HCT116 (cell line): ENCODE measurements around the gene GPX5. TPM values are rescaled to one million over a fixed set of nuclear protein-coding genes. Genes with fewer than 3 reads are reported as not detected.

Source experiments
- ATAC-seq: fragments of 200-7000 bp; cut with Tn5 transposase; 2 replicates; pipeline ENCODE4 v1.9.1; 2020; ENCODE audit warnings: mild to moderate bottlenecking, moderate library complexity
- BruUV-seq: library from RNA; stranded (reverse); fragments of 400-500 nt; replicated peaks from 2 replicates; lab custom pipeline; 2021; lab: Mats Ljungman, UMichigan
- CTCF ChIA-PET: fragments of 300-600 bp; sonication (Branson Sonifier 250); formaldehyde crosslinking; loops from one replicate; lab custom pipeline; 2021; ENCODE audit warnings: antibody characterized with exemption; lab: Charles Lee
- POLR2A ChIA-PET: fragments of 300-600, 350-600 bp; sonication (Branson Sonifier 250); formaldehyde crosslinking; loops from one replicate; lab custom pipeline; 2021; ENCODE audit warnings: antibody characterized with exemption; lab: Charles Lee
- RAD21 ChIA-PET, 2 experiments: fragments of 300-600 bp; sonication (Branson Sonifier 250); formaldehyde crosslinking; loops; one replicate each; lab custom pipeline; 2023; ENCODE audit warnings: low total read pairs in 2 of 2; ENCODE audit not compliant: uncharacterized antibody in 2 of 2, unreplicated experiment in 2 of 2, low non-redundant PET in 1 of 2; lab: Charles Lee
- DNase-seq: peaks from one replicate; pipeline ENCODE4 v3.0.0-alpha.2; 2010; ENCODE audit warnings: low read depth, low spot score
- H2AFZ ChIP-seq: fragments of 200-600 bp; shearing (Covaris generic), sonication (generic); 2 replicates; pipeline ENCODE4 v1.6.1; 2017; ENCODE audit warnings: low read depth, mixed run types, mixed read lengths, antibody characterized with exemption, low read length; ENCODE audit not compliant: poor library complexity, severe bottlenecking
- H3K27ac ChIP-seq: 2 replicates; pipeline ENCODE4 v1.5.1; 2012; ENCODE audit warnings: low read depth, low read length
- H3K27me3 ChIP-seq: fragments of 200-600 bp; sonication (generic); 2 replicates; pipeline ENCODE4 v1.6.1; 2016; ENCODE audit warnings: mixed run types, low read length, mixed read lengths; ENCODE audit not compliant: insufficient read depth
- H3K36me3 ChIP-seq, 2 experiments: fragments of 200-500 bp in 1 of 2; fragments of 200-600 bp in 1 of 2; sonication (Bioruptor generic) in 1 of 2; sonication (generic) in 1 of 2; 2 replicates each; pipeline versions ENCODE4 v1.5.1 to v1.6.1; 2014 to 2016; ENCODE audit warnings: low read length in 2 of 2, inconsistent platforms in 1 of 2, mixed read lengths in 1 of 2, mixed run types in 1 of 2; ENCODE audit not compliant: insufficient read depth in 2 of 2, control insufficient read depth in 1 of 2
- H3K4me1 ChIP-seq, 2 experiments: fragments of 200-600 bp in 1 of 2; sonication (generic) in 1 of 2; 2 replicates each; pipeline versions ENCODE4 v1.5.1 to v1.6.1; 2012 to 2017; ENCODE audit warnings: low read length in 2 of 2, inconsistent platforms in 1 of 2, mild to moderate bottlenecking in 1 of 2, mixed read lengths in 1 of 2, mixed run types in 1 of 2, moderate library complexity in 1 of 2; ENCODE audit not compliant: insufficient read depth in 2 of 2, control insufficient read depth in 1 of 2
- H3K4me2 ChIP-seq: fragments of 200-600 bp; sonication (generic); 2 replicates; pipeline ENCODE4 v1.6.1; 2017; ENCODE audit warnings: mixed run types, low read length, mixed read lengths
- H3K4me3 ChIP-seq, 2 experiments: fragments of 200-600 bp in 1 of 2; sonication (generic) in 1 of 2; replicated peaks in 1 of 2; 2 replicates each; pipeline ENCODE4 v1.5.1; 2011 to 2016; ENCODE audit warnings: low read length in 2 of 2, control low read depth in 1 of 2, low read depth in 1 of 2, mild to moderate bottlenecking in 1 of 2, mixed read lengths in 1 of 2, mixed run types in 1 of 2
- H3K79me2 ChIP-seq: fragments of 200-600 bp; sonication (generic); 2 replicates; pipeline ENCODE4 v1.6.1; 2017; ENCODE audit warnings: mild to moderate bottlenecking, mixed run types, low read length, moderate library complexity, mixed read lengths; ENCODE audit not compliant: insufficient read depth
- H3K9ac ChIP-seq: fragments of 200-600 bp; sonication (generic); 2 replicates; pipeline ENCODE4 v1.6.1; 2016; ENCODE audit warnings: low read length, mixed read lengths
- H3K9me2 ChIP-seq: fragments of 200-600 bp; sonication (generic), shearing (Covaris generic); 2 replicates; pipeline ENCODE4 v1.6.1; 2017; ENCODE audit warnings: mixed run types, mild to moderate bottlenecking, moderate library complexity; ENCODE audit not compliant: insufficient read depth
- H3K9me3 ChIP-seq, 2 experiments: fragments of 200-500 bp in 1 of 2; fragments of 200-600 bp in 1 of 2; sonication (Bioruptor generic) in 1 of 2; sonication (generic) in 1 of 2; 2 replicates each; pipeline ENCODE4 v1.6.1; 2014 to 2017; ENCODE audit warnings: low read length in 2 of 2, mixed read lengths in 2 of 2, inconsistent platforms in 1 of 2, low read depth in 1 of 2, mild to moderate bottlenecking in 1 of 2, mixed run types in 1 of 2, moderate library complexity in 1 of 2; ENCODE audit not compliant: control insufficient read depth in 1 of 2, insufficient read depth in 1 of 2
- H4K20me1 ChIP-seq: fragments of 200-600 bp; sonication (generic), shearing (Covaris generic); 2 replicates; pipeline ENCODE4 v1.6.1; 2017; ENCODE audit warnings: mixed run types, mild to moderate bottlenecking, moderate library complexity; ENCODE audit not compliant: insufficient read depth
- CTCF ChIP-seq, 3 experiments: fragments of 200-600 bp in 1 of 3; sonication (generic) in 1 of 3; IDR thresholded peaks in 2 of 3; conservative IDR thresholded peaks in 1 of 3; 2 replicates each; pipeline ENCODE4 v1.5.1; 2012 to 2017; ENCODE audit warnings: low read depth in 2 of 3, low read length in 2 of 3, antibody characterized with exemption in 1 of 3, borderline replicate concordance in 1 of 3, control low read depth in 1 of 3, mild to moderate bottlenecking in 1 of 3, mixed read lengths in 1 of 3, mixed run types in 1 of 3, moderate library complexity in 1 of 3; ENCODE audit not compliant: insufficient read depth in 1 of 3
- ELF1 ChIP-seq: IDR thresholded peaks from 2 replicates; pipeline ENCODE4 v1.6.1; 2012; ENCODE audit warnings: low read depth, borderline replicate concordance
- JUND ChIP-seq: IDR thresholded peaks from 2 replicates; pipeline ENCODE4 v1.6.1; 2012
- RAD21 ChIP-seq: IDR thresholded peaks from 2 replicates; pipeline ENCODE4 v1.6.1; 2012; ENCODE audit warnings: low read depth, mild to moderate bottlenecking
- SRF ChIP-seq: IDR thresholded peaks from 2 replicates; pipeline ENCODE4 v1.6.1; 2012; ENCODE audit warnings: low read depth
- TCF7L2 ChIP-seq: IDR thresholded peaks from 2 replicates; pipeline ENCODE4 v1.7.0; 2011; ENCODE audit warnings: borderline replicate concordance, inconsistent platforms; ENCODE audit not compliant: insufficient read depth, insufficient read length; ENCODE audit errors: extremely low read depth
- YY1 ChIP-seq: IDR thresholded peaks from 2 replicates; pipeline ENCODE4 v1.6.1; 2011; ENCODE audit warnings: low read length, low read depth, moderate library complexity, mild to moderate bottlenecking; ENCODE audit not compliant: insufficient replicate concordance; ENCODE audit errors: extremely low read depth
- intact Hi-C: fragments of 100-400 bp; cut with micrococcal nuclease; formaldehyde crosslinking; loops from 2 replicates; pipeline ENCODE4 v1.10.0; 2022
- total RNA-seq: library from RNA; stranded (reverse); gene quantifications from one replicate; pipeline ENCODE4 v1.2.1, GENCODE V29; 2021; ENCODE audit not compliant: unreplicated experiment

GPX5 gene
- total RNA-seq, 1 experiment from 2014 or later: not detected

GRCh38 chr6:28496099-28496779 is 29.4 kb upstream of the GPX5 start:
- no peaks in the 10 kb centered on the region for H3K9me2 ChIP-seq
- BruUV-seq: no TSS peak
- no peak overlapping the region for H2AFZ ChIP-seq
- ATAC-seq (peak; percentile 70), DNase-seq (peak; percentile 8)
- no peak overlapping the region for H3K4me3 ChIP-seq
- no peaks in the 10 kb centered on the region for H3K9me3 ChIP-seq
- ChIA-PET CTCF (interaction anchor here (1.0 to 2.7 kb wide), 7 partner anchors 35 to 189 kb away, joined by 3 to 12 read pairs (median 4); no protein-coding TSS in a partner anchor), RAD21 (interaction anchor here in 1 of 2 experiments (0.8 kb wide), 1 partner anchor 85 kb away, joined by 4 read pairs; no protein-coding TSS in a partner anchor), POLR2A (no interaction called here)
- H4K20me1 ChIP-seq: no peaks in the 10 kb centered on the region
- H3K4me1 ChIP-seq: no peaks in the 10 kb centered on the region; a peak in 1 of 4 replicates
- no peak overlapping the region for H3K4me2 ChIP-seq
- no peaks in the 10 kb centered on the region for H3K79me2 ChIP-seq
- H3K27ac ChIP-seq: no peak overlapping the region
- no peak for TF ChIP-seq JUND
- no peak for TF ChIP-seq YY1
- peak; percentile 85 for TF ChIP-seq RAD21
- no peak for TF ChIP-seq ELF1
- no peak for TF ChIP-seq TCF7L2
- TF ChIP-seq SRF: no peak
- peak; percentile 6 to 67 (median 39); a peak in 4 of 6 replicates for TF ChIP-seq CTCF (IDR thresholded peaks at IDR 0.05 in 2 of 3, conservative IDR thresholded peaks at IDR 0.05 in 1 of 3; ENCODE audit: borderline replicate concordance in 1 of 3, insufficient read depth in 1 of 3, low read depth in 2 of 3, low read length in 2 of 3)
- H3K27me3 ChIP-seq: no peaks in the 10 kb centered on the region
- intact Hi-C loops: loop anchor here (1.0 to 5.0 kb wide), 2 partner anchors 86 to 188 kb away; no protein-coding TSS in a partner anchor
- no peak overlapping the region for H3K9ac ChIP-seq
- no peaks in the 10 kb centered on the region for H3K36me3 ChIP-seq
